Stimulated activated CD4-positive, alpha-beta T cell treated with anti-CD3 and anti-CD28 coated beads, Interleukin-4, amount 100 ng/mL, for 24 hours (primary cell): ENCODE results near the gene FGD4.

ENCODE experiments used
- DNase-seq: peaks from one replicate; pipeline ENCODE4 v3.0.0-alpha.2; 2020

FGD4 gene

GRCh38 chr12:32399370-32400113, at the start of gene FGD4:
FGD4 (plus strand) TSS chr12:32399558.
- DNase-seq, result peak; percentile 53

DNA sequence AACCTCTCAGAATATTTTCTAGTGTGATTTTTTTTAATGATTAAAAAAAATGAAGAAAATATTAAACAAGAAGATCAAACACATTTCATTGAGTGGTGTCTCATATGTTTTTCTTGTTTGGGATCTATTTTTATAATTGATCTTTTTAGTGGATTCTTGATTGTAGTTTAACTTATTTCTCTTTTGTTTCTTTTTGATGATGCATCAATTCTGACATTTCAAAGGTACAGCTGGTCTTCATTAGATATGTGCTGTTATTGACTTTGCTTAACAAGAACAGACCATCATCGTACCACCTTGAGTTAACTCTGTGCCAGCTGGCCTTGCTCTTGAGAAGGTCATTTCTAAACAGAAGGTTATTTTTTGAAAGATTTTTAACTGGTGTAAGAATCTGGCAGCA, 45.8 kb upstream of the FGD4 start:
- DNase-seq, result no peak

- no peak for DNase-seq
Observed at GRCh38 chr12:32357601-32358249, 41.6 kb upstream of the FGD4 start.

- no peak for DNase-seq
Observed at GRCh38 chr12:32360956-32361355, 38.4 kb upstream of the FGD4 start.

DNA sequence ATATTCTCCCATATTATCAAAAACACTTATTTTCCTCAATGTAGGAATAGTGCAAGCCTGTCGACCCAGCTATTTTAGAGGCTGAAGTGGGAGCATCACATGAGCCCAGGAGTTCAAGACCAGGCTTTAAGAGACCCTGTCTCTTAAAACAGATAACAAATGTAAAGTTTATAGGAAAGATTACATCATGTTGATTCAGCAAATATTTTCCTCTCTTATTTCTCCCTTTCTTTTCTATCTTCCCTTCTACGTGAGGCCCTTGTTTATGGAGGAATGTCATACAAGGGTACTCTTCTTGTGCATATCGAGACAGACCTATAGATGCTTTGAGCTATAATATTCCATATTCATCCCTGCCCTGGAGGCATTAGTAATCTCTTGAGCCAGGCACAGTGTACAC, 36.5 kb upstream of the FGD4 start:
- DNase-seq, result no peak

DNA sequence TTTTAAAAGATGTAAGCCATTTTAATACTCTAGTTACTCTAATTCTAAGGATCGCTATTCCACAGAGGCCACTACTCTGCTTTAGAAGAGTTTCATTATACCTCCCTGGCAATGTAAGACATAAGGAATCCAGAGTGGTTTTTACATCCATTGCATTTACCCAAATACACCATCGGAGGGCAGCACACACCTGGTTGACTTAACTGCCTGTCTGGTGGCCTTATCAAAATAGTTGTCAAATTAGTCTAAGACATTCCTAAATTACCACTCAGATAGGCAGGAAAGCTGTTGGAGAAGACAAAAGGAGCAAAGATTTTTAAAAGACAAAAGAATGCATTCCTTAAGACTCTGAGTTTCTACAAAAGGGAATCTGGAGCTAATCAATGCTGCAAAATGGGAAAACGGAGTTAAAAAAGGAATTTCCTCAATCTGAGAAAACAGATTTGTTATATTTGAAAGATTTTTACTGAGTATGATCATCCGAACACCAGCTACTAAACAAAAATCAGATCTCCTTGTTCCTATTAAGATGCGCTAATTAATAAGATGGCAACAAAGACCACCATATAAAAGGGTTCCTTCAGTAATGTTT, 33.8 kb upstream of the FGD4 start:
- peak; percentile 30 for DNase-seq

- no peak for DNase-seq
Observed at GRCh38 chr12:32366714-32367113, 32.6 kb upstream of the FGD4 start.

- DNase-seq, result no peak
Observed at GRCh38 chr12:32367381-32367780, 32.0 kb upstream of the FGD4 start.

DNA sequence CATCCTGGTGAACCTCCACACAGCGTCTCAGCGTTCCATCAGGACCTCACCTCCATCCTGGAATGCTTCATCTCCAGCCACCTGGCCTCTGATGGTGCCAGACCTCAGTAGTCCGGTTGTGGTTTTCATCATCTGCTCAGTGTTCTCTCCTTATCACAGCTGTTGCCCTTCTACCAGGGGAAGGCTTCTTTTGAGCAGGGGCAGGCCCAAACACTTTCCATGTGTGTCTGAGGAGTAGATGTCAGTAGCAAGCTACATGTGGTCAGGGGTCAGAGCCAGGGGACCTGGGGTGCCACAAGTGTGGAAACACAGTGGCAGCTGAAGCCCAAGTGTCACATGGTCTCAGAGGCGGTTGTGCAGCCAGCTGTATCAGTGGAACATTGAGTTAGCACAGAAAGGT, 30.2 kb upstream of the FGD4 start:
- DNase-seq, result no peak

DNA sequence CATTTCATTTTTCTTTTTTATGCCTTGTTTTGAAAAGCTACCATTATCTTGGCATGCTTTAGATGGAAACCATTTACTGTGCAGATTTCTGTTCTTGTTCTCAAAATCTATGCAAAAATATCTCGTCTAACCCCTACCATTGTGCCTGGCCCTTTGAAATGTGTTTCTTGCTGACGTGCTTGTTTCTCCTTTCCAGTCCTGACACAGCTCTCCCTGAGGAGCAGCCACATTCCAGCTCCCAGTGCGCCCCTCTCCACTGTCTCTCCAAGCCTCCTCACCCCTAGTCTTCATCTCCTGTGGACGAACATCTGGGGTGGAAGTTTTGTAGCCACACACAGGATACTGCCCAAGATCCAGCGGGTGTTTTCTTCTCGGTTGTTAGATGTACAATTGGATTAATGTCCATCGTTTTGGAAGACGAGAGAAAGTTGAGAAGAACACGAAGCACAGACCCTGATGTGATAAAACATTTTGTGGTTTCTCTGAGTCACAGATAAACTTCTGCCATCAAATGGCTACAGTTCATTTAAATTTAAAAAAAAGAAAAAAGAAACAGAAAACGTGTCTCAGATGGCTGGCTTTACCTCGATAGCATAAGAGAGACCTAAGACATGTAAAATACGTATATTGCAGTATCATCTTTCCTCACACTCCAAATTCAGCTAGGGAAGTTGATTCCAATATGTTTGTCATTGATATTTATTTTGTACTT, 21.9 kb upstream of the FGD4 start:
- no peak for DNase-seq

DNA sequence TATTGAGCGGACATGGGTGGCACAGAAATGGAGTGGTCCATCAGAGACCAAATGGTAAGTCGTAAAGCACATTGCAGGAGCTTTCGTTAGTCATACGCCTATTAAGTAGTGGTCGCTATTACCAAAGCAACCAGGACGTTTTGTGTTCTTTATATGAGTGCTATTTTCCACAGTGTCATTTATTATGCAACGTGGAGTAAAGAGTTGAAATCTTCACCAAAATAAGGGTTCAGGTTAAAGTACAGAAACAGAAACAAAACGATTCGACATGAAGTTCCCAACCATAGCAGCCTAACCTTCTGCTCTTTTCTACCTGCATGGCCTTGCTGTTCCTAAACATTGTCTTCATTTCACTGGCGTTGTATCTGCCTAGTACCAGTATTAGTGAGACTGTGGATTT, 20.1 kb upstream of the FGD4 start:
- DNase-seq, result no peak

DNA sequence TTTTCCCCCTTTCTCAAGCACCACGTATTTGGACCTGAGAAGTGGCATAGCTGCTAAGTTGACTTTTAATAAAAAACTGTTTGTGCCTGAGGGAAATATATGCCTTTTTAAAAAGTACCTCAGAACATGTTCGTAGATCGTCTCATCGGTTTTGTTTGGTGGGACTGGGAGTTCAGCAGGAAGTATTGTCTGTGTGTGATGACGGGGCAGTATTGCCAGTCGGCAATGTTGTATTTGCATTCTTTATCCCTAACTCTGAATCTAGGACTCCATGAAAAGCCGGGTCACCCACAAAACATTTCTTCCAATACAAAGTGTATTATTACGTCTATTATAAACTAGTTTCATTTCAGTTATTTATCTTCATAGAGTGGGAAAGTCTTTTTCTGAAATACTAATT, 19.7 kb upstream of the FGD4 start:
- no peak for DNase-seq

DNA sequence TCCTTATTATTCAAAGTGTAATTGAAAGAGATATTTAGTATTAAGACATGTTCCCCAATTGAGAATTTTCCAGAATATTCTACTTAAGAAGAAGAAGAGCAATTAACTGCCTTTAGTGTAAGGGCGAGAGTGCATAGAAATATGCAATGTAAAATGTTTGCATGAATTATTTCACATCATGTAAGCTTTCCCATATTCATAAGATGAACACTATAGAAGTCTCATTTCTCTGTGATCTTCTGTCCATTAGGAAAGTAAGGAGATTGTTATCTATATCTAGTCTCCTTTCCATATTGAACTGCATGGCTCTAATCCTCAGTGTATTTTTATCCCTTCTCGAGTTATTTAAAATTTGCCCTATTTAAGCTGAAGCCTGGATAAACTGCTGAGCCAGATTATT, 17.1 kb upstream of the FGD4 start:
- no peak for DNase-seq

GRCh38 chr12:32390572-32391219, 8.7 kb upstream of the FGD4 start:
- no peak for DNase-seq

DNA sequence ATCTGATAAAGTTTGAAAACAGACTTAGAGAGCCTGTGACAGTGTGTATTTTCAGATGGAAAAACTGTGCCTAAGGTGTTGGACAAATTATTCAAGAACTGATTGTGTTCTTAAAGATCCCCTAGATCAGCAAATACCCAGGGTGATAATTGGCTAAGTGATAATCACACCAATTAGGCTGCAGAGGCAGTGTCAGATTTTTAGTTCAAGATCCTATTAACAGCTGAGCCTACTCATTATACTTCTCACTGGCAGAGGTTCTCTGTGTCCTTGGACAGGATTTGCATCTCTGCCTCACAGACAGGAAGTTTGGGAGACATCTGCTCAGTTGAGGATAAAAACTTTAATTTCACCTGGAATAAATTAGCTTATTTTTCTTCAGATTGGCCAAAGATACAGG, 4.3 kb upstream of the FGD4 start:
- no peak for DNase-seq

- DNase-seq, result no peak
Observed at GRCh38 chr12:32397696-32398095, 1.7 kb upstream of the FGD4 start.

DNA sequence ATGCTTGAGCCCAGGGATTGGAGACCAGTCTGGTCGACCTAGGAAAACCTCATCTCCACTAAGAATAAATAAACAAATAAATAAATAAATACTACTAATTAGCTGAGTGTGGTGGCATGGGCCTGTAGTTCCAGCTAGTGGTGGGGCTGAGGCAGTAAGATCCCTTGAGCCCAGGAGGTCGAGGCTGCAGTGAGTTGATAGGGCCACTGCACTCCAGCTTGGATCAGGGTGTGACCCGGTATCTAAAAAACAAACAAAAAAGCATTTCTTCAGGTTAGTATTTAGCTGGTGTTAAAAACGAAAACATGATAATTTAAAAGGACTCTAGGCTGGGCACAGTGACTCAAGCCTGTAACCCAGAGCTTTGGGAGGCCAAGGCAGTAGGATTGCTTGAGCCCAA, 1.2 kb upstream of the FGD4 start:
- no peak for DNase-seq

GRCh38 chr12:32398816-32399369, 465 bp upstream of the FGD4 start:
- DNase-seq, result no peak

DNA sequence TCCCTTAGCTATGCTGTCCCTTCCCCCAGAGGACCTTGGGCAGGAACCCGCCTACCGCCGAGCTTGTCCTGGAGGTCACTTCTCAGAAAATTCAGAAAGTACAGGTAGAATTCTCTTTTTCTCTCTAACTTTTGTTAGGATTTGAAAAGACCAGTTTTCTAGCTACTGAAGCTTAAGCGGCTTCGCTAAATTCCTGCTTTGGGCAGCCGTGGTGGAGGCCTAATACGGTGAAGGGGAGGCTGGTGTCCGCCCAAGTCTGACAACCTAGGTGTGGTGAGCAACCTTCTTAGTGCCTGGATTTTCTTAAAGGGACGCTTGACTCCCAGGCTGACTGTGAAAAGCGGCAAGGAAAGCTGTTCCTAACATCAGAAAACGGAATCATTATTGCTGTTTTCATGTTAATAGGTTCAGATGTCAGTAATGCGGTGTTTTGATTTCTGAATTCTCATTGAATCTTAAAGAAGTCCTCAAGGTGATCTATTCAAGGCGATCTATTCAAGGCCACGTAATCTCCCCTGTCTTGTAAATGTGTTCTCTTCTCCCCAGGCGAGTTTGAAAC, 835 bp downstream of the FGD4 start:
- DNase-seq, result no peak

- DNase-seq, result no peak
Observed at GRCh38 chr12:32400866-32401265, 1.5 kb downstream of the FGD4 start.

DNA sequence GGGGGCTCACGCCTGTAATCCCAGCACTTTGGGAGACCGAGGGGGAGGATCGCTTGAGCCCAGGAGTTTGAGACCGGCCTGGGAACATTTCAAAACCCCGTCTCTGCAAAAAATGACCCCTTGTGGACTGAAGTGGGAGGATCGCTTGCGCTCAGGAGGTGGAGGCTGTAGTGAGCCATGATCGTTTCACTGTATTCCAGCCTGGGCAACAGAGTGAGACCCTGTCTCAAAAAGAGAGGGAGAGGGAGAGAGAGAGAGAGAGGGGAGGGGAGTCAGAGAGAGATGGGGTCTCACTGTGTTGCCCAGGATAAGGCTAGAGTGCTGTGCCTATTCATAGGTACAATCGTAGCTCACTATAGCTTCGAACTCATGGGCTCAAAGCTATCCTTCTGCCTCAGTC, 2.8 kb downstream of the FGD4 start:
- no peak for DNase-seq

GRCh38 chr12:32402946-32403345, 3.6 kb downstream of the FGD4 start:
- DNase-seq, result no peak

DNA sequence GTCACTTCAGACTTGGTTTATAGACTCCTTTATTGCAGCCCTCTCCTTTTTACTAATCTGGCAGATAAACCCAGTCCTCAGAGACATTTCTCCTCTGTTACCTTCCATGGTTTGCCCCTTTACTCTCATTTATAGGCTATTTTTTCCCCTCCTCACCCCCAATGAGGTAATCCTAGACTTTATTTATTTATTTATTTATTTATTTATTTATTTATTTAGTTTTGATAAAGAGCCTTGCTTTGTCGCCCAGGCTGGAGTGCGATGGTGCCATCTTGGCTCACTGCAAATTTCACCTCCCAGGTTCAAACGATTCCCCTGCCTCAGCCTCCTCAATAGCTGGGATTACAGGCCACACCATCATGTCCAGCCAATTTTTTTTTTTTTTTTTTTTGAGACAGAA, 8.4 kb downstream of the FGD4 start:
- DNase-seq, result no peak
